GM12878 (cell line): Measurements from ENCODE around the gene GPC5. TPM values are rescaled to one million over a fixed set of nuclear protein-coding genes. Genes with fewer than 3 reads are reported as not detected.

ENCODE experiments used
- ATAC-seq: fragments of 200-7000 bp; cut with Tn5 transposase; 3 replicates; pipeline ENCODE4 v1.9.1; 2020; ENCODE audit warnings: mild to moderate bottlenecking, moderate library complexity
- BruUV-seq: library from RNA; stranded (reverse); fragments of 400-500 nt; replicated peaks from 2 replicates; lab custom pipeline; 2021; lab: Mats Ljungman, UMichigan
- CTCF ChIA-PET: fragments of 300-600 bp; sonication (Branson Sonifier 250); formaldehyde crosslinking; extraction: SDS; loops from one replicate; lab custom pipeline; 2021; ENCODE audit warnings: inconsistent platforms; lab: Yijun Ruan, JAX
- POLR2A ChIA-PET: fragments of 350-600 bp; formaldehyde crosslinking; extraction: SDS; loops from one replicate; lab custom pipeline; 2021; ENCODE audit warnings: inconsistent platforms; lab: Charles Lee
- RAD21 ChIA-PET: fragments of 300-600 bp; sonication (Branson Sonifier 250); formaldehyde crosslinking; loops from one replicate; lab custom pipeline; 2023; ENCODE audit warnings: antibody characterized with exemption; ENCODE audit not compliant: unreplicated experiment; lab: Charles Lee
- SMC1A ChIA-PET: fragments of 300-600 bp; sonication (Branson Sonifier 250); formaldehyde crosslinking; loops from one replicate; lab custom pipeline; 2023; ENCODE audit not compliant: unreplicated experiment, uncharacterized antibody; lab: Charles Lee
- DNase-seq: peaks from one replicate; pipeline ENCODE4 v3.0.0-alpha.2; 2011; ENCODE audit warnings: low read depth, low spot score
- FAIRE-seq: peaks from 3 replicates; lab custom pipeline; 2011; peaks lifted over from hg19 to GRCh38; lab: Jason Lieb, UNC
- H2AFZ ChIP-seq: 2 replicates; pipeline ENCODE4 v1.6.0; 2011; ENCODE audit warnings: low read depth, low read length, control low read depth; ENCODE audit not compliant: control insufficient read depth
- H3K27ac ChIP-seq: 2 replicates; pipeline ENCODE4 v1.5.1; 2011; ENCODE audit warnings: control low read depth; ENCODE audit not compliant: control insufficient read depth, insufficient read depth
- H3K27me3 ChIP-seq, 2 experiments: replicated peaks in 1 of 2; 2 replicates each; pipeline versions ENCODE4 v1.6.0 to v1.6.1; 2011; ENCODE audit warnings: low read length in 1 of 2; ENCODE audit not compliant: control insufficient read depth in 2 of 2, insufficient read depth in 2 of 2
- H3K36me3 ChIP-seq, 2 experiments: 2 replicates each; pipeline ENCODE4 v1.5.1; 2011; ENCODE audit warnings: low read length in 1 of 2; ENCODE audit not compliant: control insufficient read depth in 2 of 2, insufficient read depth in 2 of 2
- H3K4me1 ChIP-seq: 2 replicates; pipeline ENCODE4 v1.6.1; 2011; ENCODE audit warnings: mild to moderate bottlenecking, low read length, moderate library complexity, mixed read lengths; ENCODE audit not compliant: control insufficient read depth, insufficient read depth
- H3K4me2 ChIP-seq: 2 replicates; pipeline ENCODE4 v1.6.0; 2011; ENCODE audit warnings: control low read depth; ENCODE audit not compliant: control insufficient read depth, insufficient read depth
- H3K4me3 ChIP-seq: fragments of 200-600 bp; sonication (generic); 2 replicates; pipeline ENCODE4 v1.5.1; 2016
- H3K79me2 ChIP-seq: 2 replicates; pipeline ENCODE4 v1.6.0; 2011; ENCODE audit warnings: low read length; ENCODE audit not compliant: control insufficient read depth, insufficient read depth
- H3K9ac ChIP-seq: 2 replicates; pipeline ENCODE4 v1.8.0; 2011; ENCODE audit warnings: low read length, control low read depth, mixed read lengths; ENCODE audit not compliant: control insufficient read depth, insufficient read depth
- H3K9me3 ChIP-seq: replicated peaks from 3 replicates; pipeline ENCODE4 v1.5.1; 2011; ENCODE audit warnings: mild to moderate bottlenecking, low read length; ENCODE audit not compliant: control insufficient read depth, insufficient read depth
- H4K20me1 ChIP-seq: 2 replicates; pipeline ENCODE4 v1.6.0; 2011; ENCODE audit not compliant: control insufficient read depth, insufficient read depth
- CEBPB ChIP-seq, 2 experiments: fragments of 150-350 bp in 1 of 2; IDR thresholded peaks; 2 replicates each; pipeline ENCODE4 v1.6.1; 2012 to 2014; ENCODE audit warnings: low read depth in 2 of 2, low read length in 2 of 2, borderline replicate concordance in 1 of 2, inconsistent platforms in 1 of 2
- ETV6 ChIP-seq, 2 experiments: fragments of 450-650 bp in 1 of 2; IDR thresholded peaks in 1 of 2; conservative IDR thresholded peaks in 1 of 2; 2 replicates each; pipeline ENCODE4 v1.6.1; 2014; ENCODE audit warnings: antibody characterized with exemption in 1 of 2, borderline replicate concordance in 1 of 2, low read depth in 1 of 2, mild to moderate bottlenecking in 1 of 2, moderate library complexity in 1 of 2
- LARP7 ChIP-seq: fragments of 450-650 bp; IDR thresholded peaks from 2 replicates; pipeline ENCODE4 v1.6.1; 2017; ENCODE audit warnings: mild to moderate bottlenecking
- MTA3 ChIP-seq: IDR thresholded peaks from 2 replicates; pipeline ENCODE4 v1.6.1; 2012; ENCODE audit warnings: low read length, inconsistent platforms, borderline replicate concordance
- NR2F1 ChIP-seq: fragments of 450-650 bp; conservative IDR thresholded peaks from 2 replicates; pipeline ENCODE4 v1.6.1; 2017; ENCODE audit warnings: mild to moderate bottlenecking
- POU2F2 ChIP-seq: IDR thresholded peaks from 3 replicates; pipeline ENCODE4 v1.6.1; 2011; ENCODE audit warnings: low read depth, mild to moderate bottlenecking, low read length, borderline replicate concordance
- WGBS: methylation state at CpG from one replicate; pipeline ENCODE4 v1.1.6; 2016; ENCODE audit warnings: low lambda C conversion rate; ENCODE audit not compliant: insufficient replicate concordance, insufficient coverage; ENCODE audit errors: missing lambda C conversion rate; 5-methylcytosine and 5-hydroxymethylcytosine counted together
- in situ Hi-C: fragments of 300-500 bp; cut with MboI; formaldehyde crosslinking; loops from 9 replicates; pipeline ENCODE4 v1.14.3; 2018; ENCODE audit warnings: mixed read lengths
- intact Hi-C: fragments of 100-400 bp; cut with micrococcal nuclease; formaldehyde crosslinking; loops from one replicate; pipeline ENCODE4 v1.14.2; 2022; ENCODE audit not compliant: unreplicated experiment
- polyA plus RNA-seq, 11 experiments: library from polyadenylated mRNA; depleted of rRNA in 4 of 11; unstranded in 6 of 11; stranded (reverse) in 5 of 11; fragments of >200 nt; fragmentation: Nextera tagmentation in 4 of 11; fragmentation: Illumina TruSeq in 1 of 11; extraction: Ambion mirVana in 4 of 11; extraction: Trizol in 1 of 11; gene quantifications; 1 replicate in 1 of 11; 2 replicates in 10 of 11; pipeline versions ENCODE4 v1.2.1 to v1.2.3, GENCODE V29; 2011 to 2016; ENCODE audit warnings: inconsistent platforms in 2 of 11, missing spikeins in 2 of 11, low read depth in 1 of 11
- total RNA-seq, 4 experiments: library from RNA; depleted of rRNA in 3 of 4; stranded (reverse); fragments of >200 nt in 3 of 4; fragmentation: Illumina TruSeq in 1 of 4; extraction: Trizol in 1 of 4; gene quantifications; 2 replicates each; pipeline versions ENCODE4 v1.2.1 to v1.2.3, GENCODE V29; 2013 to 2021
- TF ChIP-seq, protein P1 (sequence below): fragments of 450-650 bp; IDR thresholded peaks from 2 replicates; pipeline ENCODE4 v1.6.1; 2018; ENCODE audit warnings: borderline replicate concordance, mild to moderate bottlenecking; ENCODE audit not compliant: partially characterized antibody
- TF ChIP-seq, protein P2 (sequence below): IDR thresholded peaks from 2 replicates; pipeline ENCODE4 v1.6.1; 2012; ENCODE audit warnings: low read length, inconsistent platforms

Gene GPC5
- total and polyA plus RNA-seq, 10 of the 15 experiments (the other 5 are each of a cell fraction or from before 2014, with no cell fraction given), result 0.05 to 0.87 (median 0.44) TPM; not detected in 1

DNA sequence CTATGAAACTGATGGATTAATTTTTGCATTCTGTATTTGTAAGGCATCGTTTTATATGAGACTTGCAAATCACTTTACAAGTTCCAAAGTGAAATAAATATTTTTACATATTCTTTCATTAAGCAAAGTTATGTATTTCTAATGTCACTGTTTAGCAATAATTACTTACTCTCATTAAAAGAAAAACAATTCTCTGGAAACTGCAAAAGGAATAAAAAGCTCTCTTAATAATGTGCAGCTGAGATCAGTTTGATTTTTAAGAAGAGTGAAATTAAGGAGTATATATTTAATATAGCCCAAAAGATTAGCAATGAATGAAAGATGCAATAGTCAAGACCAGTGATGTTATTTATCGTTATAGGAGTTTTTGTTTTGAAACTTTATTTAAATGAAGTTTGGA, 155.2 kb downstream of the GPC5 start:
- TF ChIP-seq, protein P1, sequence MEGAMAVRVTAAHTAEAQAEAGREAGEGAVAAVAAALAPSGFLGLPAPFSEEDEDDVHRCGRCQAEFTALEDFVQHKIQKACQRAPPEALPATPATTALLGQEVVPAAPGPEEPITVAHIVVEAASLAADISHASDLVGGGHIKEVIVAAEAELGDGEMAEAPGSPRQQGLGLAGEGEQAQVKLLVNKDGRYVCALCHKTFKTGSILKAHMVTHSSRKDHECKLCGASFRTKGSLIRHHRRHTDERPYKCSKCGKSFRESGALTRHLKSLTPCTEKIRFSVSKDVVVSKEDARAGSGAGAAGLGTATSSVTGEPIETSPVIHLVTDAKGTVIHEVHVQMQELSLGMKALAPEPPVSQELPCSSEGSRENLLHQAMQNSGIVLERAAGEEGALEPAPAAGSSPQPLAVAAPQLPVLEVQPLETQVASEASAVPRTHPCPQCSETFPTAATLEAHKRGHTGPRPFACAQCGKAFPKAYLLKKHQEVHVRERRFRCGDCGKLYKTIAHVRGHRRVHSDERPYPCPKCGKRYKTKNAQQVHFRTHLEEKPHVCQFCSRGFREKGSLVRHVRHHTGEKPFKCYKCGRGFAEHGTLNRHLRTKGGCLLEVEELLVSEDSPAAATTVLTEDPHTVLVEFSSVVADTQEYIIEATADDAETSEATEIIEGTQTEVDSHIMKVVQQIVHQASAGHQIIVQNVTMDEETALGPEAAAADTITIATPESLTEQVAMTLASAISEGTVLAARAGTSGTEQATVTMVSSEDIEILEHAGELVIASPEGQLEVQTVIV, result no peak
- no peak for TF ChIP-seq ETV6 (conservative IDR thresholded peaks at IDR 0.05 in 1 of 2, IDR thresholded peaks at IDR 0.05 in 1 of 2; ENCODE audit: borderline replicate concordance in 1 of 2, low read depth in 1 of 2)
- TF ChIP-seq, protein P2, sequence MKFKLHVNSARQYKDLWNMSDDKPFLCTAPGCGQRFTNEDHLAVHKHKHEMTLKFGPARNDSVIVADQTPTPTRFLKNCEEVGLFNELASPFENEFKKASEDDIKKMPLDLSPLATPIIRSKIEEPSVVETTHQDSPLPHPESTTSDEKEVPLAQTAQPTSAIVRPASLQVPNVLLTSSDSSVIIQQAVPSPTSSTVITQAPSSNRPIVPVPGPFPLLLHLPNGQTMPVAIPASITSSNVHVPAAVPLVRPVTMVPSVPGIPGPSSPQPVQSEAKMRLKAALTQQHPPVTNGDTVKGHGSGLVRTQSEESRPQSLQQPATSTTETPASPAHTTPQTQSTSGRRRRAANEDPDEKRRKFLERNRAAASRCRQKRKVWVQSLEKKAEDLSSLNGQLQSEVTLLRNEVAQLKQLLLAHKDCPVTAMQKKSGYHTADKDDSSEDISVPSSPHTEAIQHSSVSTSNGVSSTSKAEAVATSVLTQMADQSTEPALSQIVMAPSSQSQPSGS, result no peak
- no peak for TF ChIP-seq MTA3
- TF ChIP-seq POU2F2, result no peak
- no peak for TF ChIP-seq NR2F1
- TF ChIP-seq CEBPB (IDR thresholded peaks at IDR 0.05; ENCODE audit: borderline replicate concordance in 1 of 2, low read depth in 2 of 2, low read length in 2 of 2), result no peak
- TF ChIP-seq LARP7, result no peak
- ChIA-PET RAD21 (no interaction called here), SMC1A (no interaction called here), POLR2A (no interaction called here), CTCF (no interaction called here)
- ATAC-seq (no peak), FAIRE-seq (no peak), DNase-seq (no peak)
- Histone ChIP-seq H4K20me1 (no peaks in the 10 kb centered on the region), H3K4me3 (no peak overlapping the region), H3K4me2 (no peak overlapping the region), H3K36me3 (no peaks in the 10 kb centered on the region), H2AFZ (no peak overlapping the region), H3K27me3 (no peaks in the 10 kb centered on the region), H3K79me2 (no peaks in the 10 kb centered on the region), H3K9ac (no peak overlapping the region), H3K27ac (no peak overlapping the region), H3K9me3 (no peaks in the 10 kb centered on the region; the same call in 2 of the 3 replicates), H3K4me1 (no peaks in the 10 kb centered on the region)
- in situ Hi-C loops (no loop called here), intact Hi-C loops (no loop called here)
- no TSS peak for BruUV-seq
- 29% methylated on average over 2 of the region's 2 CpGs for WGBS
